T1000 (cell line): ENCODE measurements around the gene CTU2.

Source experiments
- DNase-seq: peaks from one replicate; lab custom pipeline; 2025; ENCODE audit warnings: mixed read lengths; lab: John Stamatoyannopoulos, UW

The CTU2 gene

GRCh38 chr16:88697116-88697830, 9.0 kb upstream of the CTU2 start:
- no peak for DNase-seq

GRCh38 chr16:88697831-88698615, 8.3 kb upstream of the CTU2 start:
- no peak for DNase-seq

DNA sequence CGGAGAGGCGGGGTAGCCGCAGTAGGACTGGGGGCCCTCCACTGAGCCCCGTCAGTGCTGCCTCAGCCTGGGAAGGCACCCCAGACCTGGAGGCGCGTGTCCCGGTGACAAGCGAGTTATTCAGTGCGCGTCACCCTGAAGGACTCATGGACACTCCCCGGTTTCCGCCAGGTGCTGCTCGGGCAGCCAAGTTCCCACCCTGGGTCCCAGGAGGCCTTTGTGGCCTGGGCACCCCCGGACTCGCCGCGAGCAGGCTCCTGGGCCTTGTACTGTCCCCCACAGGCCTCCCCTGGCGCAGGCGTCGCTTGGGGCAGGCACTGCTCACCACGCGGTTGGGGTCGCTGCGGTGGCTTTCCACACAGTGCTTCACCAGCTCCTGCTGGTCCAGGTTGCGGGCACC, 7.7 kb upstream of the CTU2 start:
- DNase-seq = no peak

DNA sequence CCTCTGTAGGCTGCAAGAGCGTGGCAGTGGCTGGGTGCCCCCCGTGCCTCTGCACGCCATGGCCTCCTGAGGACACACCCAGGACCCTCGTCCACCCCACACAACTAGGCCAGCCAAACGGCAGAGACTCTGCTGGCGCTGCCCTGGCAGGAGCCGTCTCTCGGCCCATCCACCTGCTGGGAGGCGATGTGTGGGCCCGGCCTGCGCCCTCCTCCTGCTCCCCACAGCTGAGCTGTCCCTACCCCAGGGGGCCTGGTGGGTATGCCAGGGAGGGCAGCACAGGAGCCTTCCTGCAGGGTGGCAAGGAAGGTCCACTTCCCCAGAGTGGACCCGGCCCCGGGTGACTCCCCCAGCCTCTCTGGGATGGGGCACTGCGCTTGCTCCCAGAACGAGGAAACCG, 7.1 kb upstream of the CTU2 start:
- no peak for DNase-seq

GRCh38 chr16:88700322-88700635, 6.0 kb upstream of the CTU2 start:
- no peak for DNase-seq

- DNase-seq = peak; percentile 68
Measured at GRCh38 chr16:88700636-88701482, 5.4 kb upstream of the CTU2 start.

GRCh38 chr16:88701581-88702370, 4.5 kb upstream of the CTU2 start:
- DNase-seq = no peak

- no peak for DNase-seq
Measured at GRCh38 chr16:88702371-88703210, 3.7 kb upstream of the CTU2 start.

GRCh38 chr16:88703486-88704309, 2.6 kb upstream of the CTU2 start:
- DNase-seq = no peak

DNA sequence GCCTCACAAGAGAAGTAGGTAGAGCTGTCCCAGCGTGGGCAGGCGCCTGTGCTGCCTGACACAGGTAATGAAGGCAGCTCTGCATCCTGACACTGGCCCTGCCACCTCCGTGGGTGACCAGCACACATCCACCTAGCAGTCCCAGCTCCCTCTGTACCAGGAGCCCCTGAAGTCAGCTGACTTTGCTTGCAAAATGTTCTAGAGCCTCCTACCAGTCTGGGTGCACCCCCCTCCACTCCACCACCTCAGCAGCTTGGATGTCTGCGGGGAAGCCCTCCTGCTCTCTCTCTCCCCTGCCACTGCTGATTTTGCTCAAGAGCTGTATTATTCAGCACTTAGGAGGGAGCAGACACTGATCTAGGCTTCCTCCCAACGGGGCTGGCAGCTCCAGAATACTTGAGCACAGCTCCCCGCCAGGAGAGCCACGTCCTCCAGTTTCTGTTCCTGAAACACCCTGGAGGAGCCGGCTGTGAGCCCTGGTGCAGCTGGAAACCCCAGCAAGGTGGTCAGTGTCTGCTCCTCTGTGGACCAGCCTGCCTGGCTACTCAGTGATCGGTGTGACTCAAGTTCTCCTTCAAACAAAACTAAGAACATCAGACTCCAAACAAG, 1.1 kb upstream of the CTU2 start:
- no peak for DNase-seq

DNA sequence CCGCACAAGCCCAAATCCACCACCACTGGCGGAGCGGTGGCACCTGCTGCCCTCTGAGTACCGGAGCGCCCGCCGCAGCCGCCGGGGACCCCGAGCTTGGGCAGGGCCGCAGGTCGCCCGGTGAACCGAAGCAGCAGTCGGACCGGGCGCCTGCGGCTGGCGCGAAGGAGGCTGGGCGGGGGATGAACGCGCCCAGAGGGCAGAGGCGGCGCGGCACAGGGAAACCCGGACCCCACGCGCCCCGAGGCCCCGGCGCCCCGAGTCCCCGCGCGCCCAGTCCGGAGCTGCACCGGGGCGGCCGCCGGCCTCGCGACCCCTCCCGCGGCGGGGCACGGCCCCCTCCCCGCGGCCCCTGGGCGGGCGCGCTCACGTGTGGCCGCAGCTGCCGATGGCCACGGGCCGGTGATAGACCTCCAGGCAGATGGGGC, 488 bp upstream of the CTU2 start:
- DNase-seq = no peak

DNA sequence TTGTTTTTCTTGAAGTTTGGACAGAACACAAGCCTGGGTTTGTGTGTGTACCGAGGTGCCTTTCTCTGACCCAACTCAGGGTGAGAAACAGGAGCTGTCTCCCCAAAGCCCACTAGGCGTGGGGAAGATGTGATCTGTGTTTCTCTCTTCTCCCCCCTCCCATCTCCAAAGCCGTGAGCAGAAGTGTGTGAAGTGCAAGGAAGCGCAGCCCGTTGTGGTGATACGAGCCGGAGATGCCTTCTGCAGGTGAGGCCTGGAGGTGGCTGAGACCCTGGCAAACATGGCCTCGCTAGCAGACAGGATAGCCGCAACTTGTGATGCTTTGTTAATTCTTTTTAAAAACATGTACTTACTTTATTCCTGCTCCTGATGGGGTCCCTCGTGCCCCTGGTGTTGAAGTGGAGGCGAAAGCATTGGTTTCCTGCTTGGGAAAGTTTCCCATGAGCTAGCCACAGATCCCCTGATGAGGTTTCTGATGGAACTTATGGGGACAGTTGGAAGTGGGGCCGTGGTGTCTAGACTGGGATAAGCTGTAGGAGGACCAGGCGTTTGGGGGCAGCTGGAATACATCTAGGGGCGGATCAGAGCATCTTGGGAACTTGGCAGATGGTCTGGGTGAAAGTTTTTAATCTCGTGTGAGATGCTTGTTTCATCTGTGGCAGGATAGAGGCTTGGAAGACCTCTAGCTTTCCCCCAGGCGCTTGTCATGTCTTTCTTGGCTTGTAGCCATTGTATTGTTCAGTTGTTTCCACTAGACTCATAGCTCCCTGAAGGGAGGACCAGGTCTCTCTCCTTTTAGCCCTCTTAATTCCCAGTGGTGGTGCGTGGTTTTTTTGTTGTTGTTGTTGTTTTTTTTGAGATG, 893 bp downstream of the CTU2 start:
- DNase-seq = no peak

DNA sequence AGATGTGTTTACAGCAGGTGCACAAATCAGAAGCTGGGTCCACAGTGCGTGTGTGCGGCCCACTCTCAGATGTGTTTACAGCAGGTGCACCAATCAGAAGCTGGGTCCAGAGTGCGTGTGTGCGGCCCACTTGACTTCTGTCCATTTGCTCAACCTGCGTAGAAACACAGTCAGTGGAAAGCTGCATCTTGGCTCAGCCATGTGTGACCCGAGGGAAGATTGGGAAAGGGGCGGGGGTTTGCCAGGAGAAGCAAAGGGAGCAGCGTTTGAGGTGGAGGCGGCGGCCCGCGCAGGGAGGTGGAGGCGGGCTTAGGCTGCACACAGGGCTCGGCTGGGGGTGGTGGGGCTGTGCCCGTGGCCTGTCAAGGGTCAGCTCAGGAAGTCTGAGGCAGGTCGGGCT, 4.3 kb downstream of the CTU2 start:
- DNase-seq = no peak

DNA sequence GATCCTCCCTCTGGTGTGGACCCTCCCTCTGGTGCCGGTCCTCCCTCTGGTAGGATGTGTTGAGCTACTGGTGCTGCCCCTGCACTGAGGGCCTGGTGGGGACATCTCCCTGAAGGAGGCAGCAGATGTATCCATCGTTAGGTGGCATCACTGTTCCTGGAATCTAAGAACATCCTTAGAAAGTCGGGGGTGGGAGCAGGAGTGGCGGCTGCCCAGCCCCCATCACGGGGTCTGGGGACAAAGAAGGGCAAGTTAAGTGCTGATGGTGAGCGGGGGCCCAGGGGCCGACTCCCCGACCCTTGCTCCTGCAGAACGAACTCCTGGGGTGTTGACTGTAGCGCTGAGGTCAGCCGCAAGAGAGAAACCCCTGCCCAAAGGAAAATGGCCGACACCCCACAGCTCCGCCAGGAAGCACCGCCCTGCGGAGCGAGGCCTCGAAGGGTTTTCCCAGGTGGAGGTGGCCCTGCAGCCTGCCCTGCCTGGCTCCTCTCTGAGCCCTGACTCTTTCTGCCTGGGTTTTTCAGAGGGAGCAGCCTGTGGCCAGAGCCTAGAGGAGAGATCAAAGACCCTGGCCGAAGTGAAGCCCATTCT, 5.5 kb downstream of the CTU2 start:
- no peak for DNase-seq

GRCh38 chr16:88712362-88712979, 6.2 kb downstream of the CTU2 start:
- no peak for DNase-seq

DNA sequence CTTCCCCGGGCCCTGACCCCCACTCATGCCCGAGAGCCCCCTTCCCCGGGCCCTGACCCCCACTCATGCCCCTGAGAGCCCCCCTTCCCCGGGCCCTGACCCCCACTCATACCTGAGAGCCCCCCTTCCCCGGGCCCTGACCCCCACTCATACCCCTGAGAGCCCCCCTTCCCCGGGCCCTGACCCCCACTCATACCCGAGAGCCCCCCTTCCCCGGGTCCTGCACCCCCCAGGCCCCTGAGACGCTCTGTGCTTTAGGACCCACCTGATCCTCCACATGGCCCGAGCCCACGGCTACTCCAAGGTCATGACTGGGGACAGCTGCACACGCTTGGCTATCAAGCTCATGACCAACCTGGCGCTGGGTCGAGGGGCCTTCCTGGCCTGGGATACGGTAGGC, 6.8 kb downstream of the CTU2 start:
- no peak for DNase-seq

DNA sequence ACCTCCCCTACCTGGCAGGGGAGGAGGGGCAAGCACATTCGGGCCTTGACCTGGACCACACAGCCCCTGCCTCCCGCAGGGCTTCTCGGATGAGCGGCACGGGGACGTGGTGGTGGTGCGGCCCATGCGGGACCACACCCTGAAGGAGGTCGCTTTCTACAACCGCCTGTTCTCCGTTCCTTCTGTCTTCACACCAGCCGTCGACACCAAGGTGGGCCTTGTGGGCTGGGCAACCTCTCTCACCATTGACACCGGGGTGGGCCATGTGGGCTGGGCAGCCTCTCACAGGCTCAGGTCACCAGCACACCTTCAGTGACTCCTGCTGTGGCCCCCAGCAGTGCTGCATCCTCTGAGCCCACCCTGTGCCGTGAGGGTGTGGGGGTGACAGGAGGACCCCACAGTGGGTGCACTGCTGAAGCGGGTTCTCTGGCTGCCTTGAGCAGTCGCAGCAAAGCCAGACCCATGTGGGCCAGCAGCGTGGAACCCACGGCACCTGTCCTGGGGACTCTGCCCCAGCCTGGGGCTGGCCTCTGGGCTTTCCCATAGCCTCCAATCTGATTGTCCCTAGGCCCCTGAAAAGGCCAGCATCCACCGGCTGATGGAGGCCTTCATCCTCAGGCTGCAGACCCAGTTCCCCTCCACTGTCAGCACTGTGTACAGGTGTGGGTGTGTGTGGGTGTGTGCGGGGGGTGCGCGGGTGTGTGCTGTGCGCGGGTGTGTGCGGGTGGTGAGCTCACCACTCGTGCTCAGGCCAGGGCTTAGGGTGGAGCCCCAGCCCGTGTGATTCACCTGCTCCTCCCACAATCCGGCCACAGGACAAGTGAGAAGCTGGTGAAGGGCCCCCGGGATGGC, 7.5 kb downstream of the CTU2 start:
- no peak for DNase-seq
